Activated CD4-positive, alpha-beta T cell treated with anti-CD3 and anti-CD28 coated beads for 1 hour (primary cell): Measurements from ENCODE around the gene ZNF846.
"Not testable (repeated sequence)": the region's sequence is repeated elsewhere in the genome, so short reads cannot be mapped to it uniquely, and the experiment has no call there.

ENCODE experiments used
- DNase-seq: peaks from one replicate; pipeline ENCODE4 v3.0.0-alpha.2; 2020

ZNF846 gene

GRCh38 chr19:9782338-9782737 is 13.8 kb upstream of the ZNF846 start:
- no peak for DNase-seq

DNA sequence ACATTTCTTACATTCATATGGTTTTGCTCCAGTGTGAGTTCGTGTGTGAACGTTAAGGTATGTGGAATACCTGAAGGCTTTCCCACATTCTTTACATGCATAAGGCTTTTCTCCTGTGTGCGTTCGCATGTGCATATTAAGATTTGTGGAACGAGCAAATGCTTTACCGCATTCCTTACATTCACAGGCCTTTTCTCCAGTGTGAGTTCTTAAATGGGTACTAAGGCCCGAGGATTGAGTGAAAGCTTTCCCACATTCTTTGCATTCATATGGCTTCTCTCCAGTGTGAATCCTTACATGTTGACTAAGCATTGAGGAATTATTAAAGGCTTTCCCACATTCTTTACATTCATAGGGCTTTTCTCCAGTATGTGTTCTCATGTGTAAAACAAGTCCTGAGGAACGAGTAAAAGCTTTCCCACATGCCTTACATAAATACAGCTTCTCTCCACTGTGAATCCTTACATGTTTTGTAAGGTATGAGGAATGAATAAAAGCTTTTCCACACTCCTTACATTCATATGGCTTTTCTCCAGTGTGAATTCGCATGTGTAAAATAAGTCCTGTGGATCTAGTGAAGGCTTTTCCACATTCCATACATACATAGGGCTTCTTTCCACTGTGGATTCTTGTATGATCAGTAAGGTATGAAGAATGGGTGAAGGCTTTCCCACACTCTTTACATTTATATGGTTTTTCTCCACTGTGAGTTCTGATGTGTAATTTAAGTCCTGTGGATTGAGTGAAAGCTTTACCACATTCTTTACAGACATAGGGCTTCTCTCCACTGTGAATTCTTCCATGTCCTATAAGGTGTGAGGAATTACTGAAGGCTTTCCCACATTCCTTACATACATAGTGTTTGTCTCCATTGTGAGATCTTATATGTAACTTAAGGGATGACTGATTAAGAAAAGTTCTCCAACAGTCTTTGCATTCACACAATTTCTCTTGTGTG is 10.7 kb downstream of the ZNF846 start:
- no peak for DNase-seq

GRCh38 chr19:9752701-9753443 is 15.7 kb downstream of the ZNF846 start:
- no peak for DNase-seq

- DNase-seq: no peak
These were observed 17.1 kb downstream of the ZNF846 start for GRCh38 chr19:9751446-9751845.

GRCh38 chr19:9741476-9742171 is 26.9 kb downstream of the ZNF846 start:
- DNase-seq: no peak

- no peak for DNase-seq
These were observed 32.6 kb downstream of the ZNF846 start for GRCh38 chr19:9735986-9736385.

DNA sequence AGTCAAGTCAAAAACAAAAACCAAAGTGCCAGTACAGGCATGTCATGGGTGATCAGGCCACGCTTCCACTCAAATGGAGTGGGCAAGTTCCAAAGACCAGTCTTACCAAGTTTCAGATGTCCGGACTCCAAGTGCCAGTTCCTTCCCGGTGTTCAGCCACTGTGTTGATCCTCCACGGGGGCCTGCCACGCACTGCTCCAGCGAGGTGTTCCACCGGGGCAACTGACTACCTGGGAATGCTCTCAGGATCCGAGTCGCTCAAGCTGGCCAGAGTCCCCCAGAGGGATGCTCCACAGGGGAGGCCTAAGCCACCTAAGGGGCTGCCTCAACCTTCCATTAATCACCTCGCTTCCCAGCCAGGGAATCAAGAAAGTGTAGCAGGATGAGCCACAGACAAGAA is 38.5 kb downstream of the ZNF846 start:
- DNase-seq: not testable (repeated sequence)

DNA sequence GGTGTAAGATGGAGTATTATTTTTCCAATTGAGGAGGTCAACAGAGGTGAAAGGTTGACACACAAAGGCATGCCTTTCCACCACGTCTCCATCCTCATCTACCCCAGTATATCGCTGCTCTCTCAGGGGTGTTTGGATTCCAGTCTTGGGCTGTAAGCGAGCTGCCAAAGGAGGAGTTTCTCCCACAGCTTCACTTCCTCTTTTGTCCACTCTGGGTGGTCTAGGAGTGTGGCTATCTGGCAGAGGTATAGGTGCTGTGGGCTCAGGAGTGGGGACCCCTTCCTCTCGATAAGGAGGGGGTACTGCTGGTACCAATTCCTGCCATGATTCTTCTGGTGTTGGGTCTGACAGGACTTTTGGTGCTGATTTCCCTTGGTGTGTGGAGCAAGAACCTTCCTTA is 39.4 kb downstream of the ZNF846 start:
- no peak for DNase-seq

DNA sequence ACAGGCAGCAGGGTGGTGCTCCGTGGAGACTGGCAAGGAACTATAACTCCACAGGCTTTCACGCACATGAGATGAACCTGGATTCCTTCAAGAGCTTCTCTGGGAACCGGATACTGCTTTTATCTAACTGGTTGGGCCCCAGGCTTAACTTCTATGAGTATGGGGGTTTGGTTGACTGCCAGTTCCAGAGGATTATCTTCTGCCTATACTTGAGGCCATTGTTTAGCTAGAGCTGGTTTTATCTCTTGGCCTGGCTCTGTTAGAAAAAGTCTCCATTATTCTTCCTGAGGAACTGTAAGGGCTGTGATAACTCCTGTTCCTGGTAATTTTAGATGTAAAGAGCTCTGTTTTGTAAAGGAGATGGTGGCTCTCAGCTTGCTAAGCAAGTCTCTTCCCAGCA is 40.9 kb downstream of the ZNF846 start:
- no peak for DNase-seq

DNA sequence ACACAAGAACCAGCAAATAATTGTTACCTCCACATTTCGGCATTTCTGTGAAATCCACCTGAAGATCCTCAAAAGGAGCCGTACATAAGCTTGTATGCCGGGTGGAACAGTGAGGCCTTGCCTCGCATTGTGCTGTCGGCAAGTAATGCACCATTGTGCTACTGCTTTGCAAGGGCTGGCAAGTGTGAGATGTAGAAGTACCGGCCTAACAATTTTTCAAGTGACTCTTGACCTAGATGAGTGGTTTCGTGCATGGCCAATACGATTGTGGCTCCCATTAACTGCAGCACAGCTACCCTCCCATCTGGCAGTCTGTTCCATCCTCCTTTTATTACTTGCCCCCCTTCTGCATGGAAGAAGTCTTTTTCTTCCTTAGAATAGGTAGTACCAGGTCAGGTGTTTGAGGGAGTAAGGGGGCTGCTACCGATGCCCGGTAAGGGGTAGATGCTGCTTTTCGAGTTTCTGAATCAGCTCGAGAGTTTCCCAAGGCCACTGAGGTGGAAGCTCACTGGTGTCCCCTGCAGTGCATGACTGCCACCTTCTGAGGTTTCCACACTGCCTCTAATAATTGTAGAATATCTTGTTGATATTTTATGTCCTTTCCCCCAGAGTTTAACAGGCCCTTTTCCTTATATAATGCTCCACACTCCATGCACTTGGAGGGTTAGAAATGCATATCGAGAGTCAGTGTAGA is 42.9 kb downstream of the ZNF846 start:
- DNase-seq: not testable (repeated sequence)

- no peak for DNase-seq
These were observed 44.4 kb downstream of the ZNF846 start for GRCh38 chr19:9724157-9724556.

- DNase-seq: no peak
These were observed 46.7 kb downstream of the ZNF846 start for GRCh38 chr19:9721861-9722260.

DNA sequence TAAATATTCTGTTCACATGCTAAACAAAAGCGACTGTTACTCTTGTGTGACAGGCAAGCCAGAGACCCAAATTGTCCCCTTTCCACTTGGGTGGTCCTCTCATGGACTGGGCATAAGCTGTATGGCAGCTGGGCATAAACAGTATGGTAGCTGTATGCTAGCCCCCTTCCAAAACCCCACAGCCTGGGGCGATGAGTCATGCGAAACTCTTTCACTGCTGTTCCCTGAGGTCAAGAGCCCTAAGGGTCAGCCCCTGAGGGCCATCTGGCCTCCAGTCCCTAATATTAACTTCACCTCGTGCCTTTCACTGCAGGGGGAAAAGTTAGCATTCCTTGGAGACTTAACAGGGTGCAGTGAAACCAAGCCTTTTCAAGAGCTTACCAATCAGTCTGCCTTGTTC is 48.0 kb downstream of the ZNF846 start:
- no peak for DNase-seq

DNA sequence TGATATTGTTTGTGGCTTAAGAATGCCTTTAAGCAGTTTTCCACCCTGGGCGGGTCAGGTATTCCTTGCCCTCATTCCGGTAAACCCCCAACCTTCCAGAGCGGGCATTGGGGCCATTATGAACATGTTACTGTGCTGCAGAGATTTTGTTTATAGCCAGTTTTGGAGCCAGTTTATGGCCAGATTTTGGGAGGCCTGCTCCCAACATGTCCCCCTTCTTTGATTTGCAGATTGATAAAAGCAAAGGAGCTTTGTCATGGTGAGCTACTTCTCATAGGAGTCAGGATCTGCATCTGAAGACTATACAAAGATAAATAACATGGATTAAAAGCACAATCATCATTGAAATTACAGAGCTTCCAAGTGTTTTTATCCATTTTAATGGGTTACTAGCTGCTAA is 56.7 kb downstream of the ZNF846 start:
- no peak for DNase-seq

GRCh38 chr19:9709305-9709704 is 59.2 kb downstream of the ZNF846 start:
- no peak for DNase-seq

- no peak for DNase-seq
These were observed 62.7 kb downstream of the ZNF846 start for GRCh38 chr19:9705836-9706235.

DNA sequence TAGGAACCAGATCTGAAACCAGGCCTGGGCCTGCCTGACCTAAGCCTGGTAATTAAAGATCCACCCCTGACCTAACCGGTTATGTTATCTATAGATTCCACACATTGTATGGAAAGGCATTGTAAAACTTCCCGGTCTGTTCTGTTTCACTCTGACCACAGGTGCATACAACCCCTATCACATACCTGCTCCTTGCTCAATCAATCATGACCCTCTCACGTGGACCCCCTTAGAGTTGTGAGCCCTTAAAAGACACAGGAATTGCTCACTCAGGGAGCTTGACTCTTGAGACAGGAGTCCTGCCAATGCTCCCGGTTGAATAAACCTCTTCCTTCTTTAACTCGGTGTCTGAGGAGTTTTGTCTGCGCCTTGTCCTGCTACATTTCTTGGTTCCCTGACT is 66.4 kb downstream of the ZNF846 start:
- no peak for DNase-seq
